ENCODE data around the gene GMPR2.

- TF ChIP-seq EZH2 (IDR thresholded peaks at IDR 0.05) (no peak), POLR2AphosphoS5 (IDR thresholded peaks at IDR 0.05; ENCODE audit: borderline replicate concordance, low read depth, low read length) (no peak)
Observed at GRCh38 chr14:24197056-24197450, 35.7 kb upstream of the GMPR2 start.
